Smooth muscle cell (in vitro differentiated cells): Measurements from ENCODE around the gene KIFC1. TPM values are rescaled to one million over a fixed set of nuclear protein-coding genes. Genes with fewer than 3 reads are reported as not detected.
A peak's percentile ranks its signal among the peaks of the same experiment; 100 is the strongest.

Experiments used
- DNase-seq: peaks from one replicate; lab custom pipeline; 2025; ENCODE audit not compliant: unreplicated experiment; lab: John Stamatoyannopoulos, UW
- H2AFZ ChIP-seq: fragments of 200-600 bp; sonication (generic); 2 replicates; pipeline ENCODE4 v1.6.0; 2016; ENCODE audit warnings: antibody characterized with exemption, low read depth, mild to moderate bottlenecking
- H3F3A ChIP-seq: fragments of 200-600 bp; sonication (generic); 2 replicates; pipeline ENCODE4 v1.6.0; 2017; ENCODE audit warnings: antibody characterized with exemption, low read depth
- H3K27ac ChIP-seq: fragments of 200-600 bp; sonication (generic); 2 replicates; pipeline ENCODE4 v1.5.1; 2016; ENCODE audit warnings: low read depth, mild to moderate bottlenecking
- H3K27me3 ChIP-seq: fragments of 200-600 bp; sonication (generic); 2 replicates; pipeline ENCODE4 v1.6.1; 2016; ENCODE audit warnings: low read depth, mild to moderate bottlenecking
- H3K36me3 ChIP-seq: fragments of 200-600 bp; sonication (generic); 2 replicates; pipeline ENCODE4 v1.5.1; 2016; ENCODE audit warnings: low read depth
- H3K4me1 ChIP-seq: fragments of 200-600 bp; sonication (generic); 2 replicates; pipeline ENCODE4 v1.5.1; 2016; ENCODE audit warnings: low read depth
- H3K4me2 ChIP-seq: fragments of 200-600 bp; sonication (generic); 2 replicates; pipeline ENCODE4 v1.6.0; 2016; ENCODE audit warnings: mild to moderate bottlenecking
- H3K4me3 ChIP-seq: fragments of 200-600 bp; sonication (generic); 2 replicates; pipeline ENCODE4 v1.5.1; 2016; ENCODE audit warnings: mild to moderate bottlenecking
- H3K79me2 ChIP-seq: fragments of 200-600 bp; sonication (generic); 2 replicates; pipeline ENCODE4 v1.6.0; 2016; ENCODE audit warnings: low read depth, mild to moderate bottlenecking
- H3K9ac ChIP-seq: fragments of 200-600 bp; sonication (generic); 2 replicates; pipeline ENCODE4 v1.6.0; 2016; ENCODE audit warnings: low read depth
- H3K9me3 ChIP-seq: fragments of 200-600 bp; sonication (generic); replicated peaks from 2 replicates; pipeline ENCODE4 v1.5.1; 2016; ENCODE audit warnings: low read depth
- H4K20me1 ChIP-seq: fragments of 200-600 bp; sonication (generic); 2 replicates; pipeline ENCODE4 v1.6.0; 2016; ENCODE audit warnings: low read depth
- CTCF ChIP-seq: fragments of 200-600 bp; sonication (generic); IDR thresholded peaks from 2 replicates; pipeline ENCODE4 v1.5.1; 2017; ENCODE audit warnings: borderline replicate concordance, mild to moderate bottlenecking, antibody characterized with exemption; ENCODE audit not compliant: insufficient read depth, poor library complexity, severe bottlenecking
- WGBS: methylation state at CpG from one replicate; pipeline ENCODE4 v1.1.7; 2016; ENCODE audit warnings: low lambda C conversion rate; 5-methylcytosine and 5-hydroxymethylcytosine counted together
- polyA plus RNA-seq: library from polyadenylated mRNA; unstranded; fragments of >200 nt; fragmentation: Nextera tagmentation; extraction: Ambion mirVana; gene quantifications from 2 replicates; pipeline ENCODE4 v1.2.1, GENCODE V29; 2016
- total RNA-seq: library from RNA; depleted of rRNA; stranded (reverse); fragments of >200 nt; gene quantifications from 2 replicates; pipeline ENCODE4 v1.2.3, GENCODE V29; 2014

Gene KIFC1
- total and polyA plus RNA-seq, 2 experiments from 2014 or later: 8.8 to 12.0 TPM

- Histone ChIP-seq H3K4me1 (peaks cover 22% of the 10 kb centered on the region), H3K4me2 (no peak overlapping the region), H3K27me3 (no peaks in the 10 kb centered on the region), H4K20me1 (peaks cover 64% of the 10 kb centered on the region), H3K9me3 (no peaks in the 10 kb centered on the region), H2AFZ (no peak overlapping the region), H3K4me3 (no peak overlapping the region), H3K9ac (no peak overlapping the region), H3K36me3 (peaks cover 5% of the 10 kb centered on the region), H3K27ac (no peak overlapping the region), H3F3A (no peaks in the 10 kb centered on the region), H3K79me2 (peaks cover 26% of the 10 kb centered on the region)
- no CpG with 5 or more reads among the region's 1 CpG for WGBS
- no peak for TF ChIP-seq CTCF
- no peak for DNase-seq
Observed at GRCh38 chr6:33433001-33433543, 41.4 kb downstream of the KIFC1 start.

DNA sequence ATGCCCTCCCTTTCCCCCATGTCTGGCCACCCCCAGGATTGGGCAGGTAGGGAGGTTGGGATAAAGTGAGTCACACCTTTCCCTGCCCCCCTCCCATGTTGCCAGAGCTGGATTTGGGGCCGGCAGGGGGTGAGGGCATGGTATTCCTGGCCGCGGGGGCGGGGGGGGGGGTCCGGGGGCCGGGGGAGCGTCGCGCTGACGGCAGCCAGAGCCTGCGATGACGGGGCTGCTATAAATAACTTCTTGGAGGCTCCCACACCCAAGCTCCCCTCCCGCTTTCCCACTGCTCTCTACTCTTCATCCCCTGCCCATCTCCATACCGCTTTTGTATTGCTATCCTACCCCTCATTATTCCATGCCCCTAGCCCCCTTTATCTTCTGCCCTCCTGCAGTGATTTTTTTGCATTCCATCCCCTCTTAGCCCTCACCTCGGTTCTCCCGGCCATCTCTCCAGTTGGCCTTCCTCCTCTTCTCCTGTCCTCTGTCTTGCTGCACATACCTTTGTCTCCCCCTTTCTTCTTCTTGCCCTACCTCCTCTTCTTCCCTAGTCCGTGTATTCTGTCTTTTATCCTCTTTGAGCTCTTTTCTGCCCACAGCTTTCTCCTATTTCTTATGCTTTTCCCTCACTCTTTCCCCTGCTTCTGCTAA is 42.0 kb downstream of the KIFC1 start:
- WGBS: 21% methylated on average over 4 of the region's 17 CpGs
- H3K27ac ChIP-seq: peak overlapping the region; percentile 17

DNA sequence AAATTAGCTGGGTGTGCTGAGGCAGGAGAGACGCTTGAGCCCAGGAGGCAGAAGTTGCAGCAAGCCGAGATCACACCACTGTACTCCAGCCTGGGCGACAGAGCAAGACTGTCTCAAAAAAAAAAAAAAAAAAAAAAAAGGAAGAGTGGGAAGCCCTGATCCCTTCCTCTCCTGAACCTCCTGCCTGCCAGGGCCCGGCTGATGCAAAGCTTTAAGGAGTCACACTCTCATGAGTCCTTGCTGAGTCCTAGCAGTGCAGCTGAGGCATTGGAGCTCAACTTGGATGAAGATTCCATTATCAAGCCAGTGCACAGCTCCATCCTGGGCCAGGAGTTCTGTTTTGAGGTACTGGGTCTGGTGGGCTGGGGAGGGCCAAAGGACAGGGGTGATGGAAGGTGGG is 43.3 kb downstream of the KIFC1 start:
- no peak for DNase-seq
- Histone ChIP-seq H3K9ac (no peak overlapping the region), H3K4me2 (no peak overlapping the region), H3K27me3 (no peaks in the 10 kb centered on the region), H3K36me3 (peaks cover 5% of the 10 kb centered on the region), H3K79me2 (peaks cover 13% of the 10 kb centered on the region), H3K27ac (no peak overlapping the region), H3K9me3 (no peaks in the 10 kb centered on the region), H3F3A (no peaks in the 10 kb centered on the region), H3K4me1 (peaks cover 19% of the 10 kb centered on the region), H3K4me3 (no peak overlapping the region), H2AFZ (no peak overlapping the region), H4K20me1 (peaks cover 45% of the 10 kb centered on the region)
- 92% methylated on average over 4 of the region's 4 CpGs for WGBS
- TF ChIP-seq CTCF: no peak

More for the DNA sequence above, 42.0 kb downstream of the KIFC1 start:
- no peaks in the 10 kb centered on the region for H3F3A ChIP-seq
- peaks cover 5% of the 10 kb centered on the region for H3K36me3 ChIP-seq
- H3K4me1 ChIP-seq: peaks cover 19% of the 10 kb centered on the region
- H3K27me3 ChIP-seq: no peaks in the 10 kb centered on the region
- H3K4me3 ChIP-seq: no peak overlapping the region
- H3K9ac ChIP-seq: peak overlapping the region; percentile 18
- TF ChIP-seq CTCF: no peak
- peaks cover 22% of the 10 kb centered on the region for H3K79me2 ChIP-seq
- peaks cover 58% of the 10 kb centered on the region for H4K20me1 ChIP-seq
- no peak for DNase-seq
- no peaks in the 10 kb centered on the region for H3K9me3 ChIP-seq
- no peak overlapping the region for H2AFZ ChIP-seq
- peak overlapping the region; percentile 48 for H3K4me2 ChIP-seq

- no peak for DNase-seq
- no peak for TF ChIP-seq CTCF
- peaks cover 18% of the 10 kb centered on the region for H4K20me1 ChIP-seq
- H2AFZ ChIP-seq: no peak overlapping the region
- H3F3A ChIP-seq: no peaks in the 10 kb centered on the region
- H3K27ac ChIP-seq: no peak overlapping the region
- no peak overlapping the region for H3K4me3 ChIP-seq
- H3K36me3 ChIP-seq: peaks cover 5% of the 10 kb centered on the region
- no peak overlapping the region for H3K4me2 ChIP-seq
- no peaks in the 10 kb centered on the region for H3K9me3 ChIP-seq
- no peaks in the 10 kb centered on the region for H3K27me3 ChIP-seq
- WGBS: 99% methylated on average over 18 of the region's 18 CpGs
- H3K4me1 ChIP-seq: peaks cover 8% of the 10 kb centered on the region
- no peak overlapping the region for H3K9ac ChIP-seq
- peaks cover 4% of the 10 kb centered on the region for H3K79me2 ChIP-seq
Observed at GRCh38 chr6:33437666-33438065, 46.0 kb downstream of the KIFC1 start.
